Ovary (tissue), 9 donors: ENCODE measurements around the gene UGGT2. TPM values are rescaled to one million over a fixed set of nuclear protein-coding genes. Genes with fewer than 3 reads are reported as not detected.

Source experiments
- DNase-seq, 5 donors: peaks; one replicate each; pipeline ENCODE4 v3.0.0-alpha.2; 2019 to 2020
- H3K27ac ChIP-seq, 2 donors: fragments of 200-600 bp; one replicate each; pipeline versions ENCODE4 v1.5.1 to v1.8.0; 2019 to 2022
- H3K27me3 ChIP-seq: fragments of 200-600 bp; one replicate; pipeline ENCODE4 v1.8.0; 2022
- H3K36me3 ChIP-seq: fragments of 200-600 bp; sonication (generic); one replicate; pipeline ENCODE4 v1.5.1; 2019
- H3K4me1 ChIP-seq: one replicate; pipeline ENCODE4 v1.8.1; 2013; ENCODE audit warnings: mild to moderate bottlenecking, moderate library complexity; ENCODE audit not compliant: insufficient read depth
- H3K4me3 ChIP-seq: fragments of 200-600 bp; sonication (generic); one replicate; pipeline ENCODE4 v1.5.1; 2017
- H3K9me3 ChIP-seq, 2 donors: fragments of 200-600 bp in 1 of 2; sonication (generic) in 1 of 2; one replicate each; pipeline versions ENCODE4 v1.5.1 to v1.8.1; 2013 to 2019; ENCODE audit warnings: mild to moderate bottlenecking in 1 of 2, moderate library complexity in 1 of 2
- CTCF ChIP-seq, 3 donors: fragments of 450-650 bp in 2 of 3; fragments of 200-600 bp in 1 of 3; IDR thresholded peaks; one replicate each; pipeline versions ENCODE4 v1.5.1 to v1.8.0; 2016 to 2022; ENCODE audit warnings: antibody characterized with exemption in 3 of 3, mild to moderate bottlenecking in 1 of 3
- EP300 ChIP-seq: sonication (generic); formaldehyde crosslinking; IDR thresholded peaks from one replicate; pipeline ENCODE4 v1.6.1; 2017; ENCODE audit warnings: antibody characterized with exemption
- POLR2A ChIP-seq: fragments of 450-650 bp; IDR thresholded peaks from one replicate; pipeline ENCODE4 v1.6.1; 2017; ENCODE audit warnings: antibody characterized with exemption, mild to moderate bottlenecking, moderate library complexity
- WGBS, 3 donors: extraction: QIAGEN DNeasy Blood & Tissue Kit in 1 of 3; methylation state at CpG; one replicate each; pipeline versions ENCODE4 v1.1.5 to v1.1.7; 2013 to 2017; 5-methylcytosine and 5-hydroxymethylcytosine counted together
- intact Hi-C, 4 donors: fragments of 100-400 bp; cut with DNase I; formaldehyde crosslinking; loops; one replicate each; pipeline versions ENCODE4 v1.11.0 to v1.15.1; 2022 to 2023
- polyA plus RNA-seq, 2 donors: library from polyadenylated mRNA; stranded (reverse); fragments of 200-250 nt in 1 of 2; fragments of 350-450 nt in 1 of 2; fragmentation: Illumina TruSeq in 1 of 2; extraction: RNeasy Lipid Tissue Mini Kit (QIAGEN cat#74804) in 1 of 2; gene quantifications; one replicate each; pipeline ENCODE4 v1.2.3, GENCODE V29; 2013 to 2014
- total RNA-seq, 7 donors: library from RNA; depleted of rRNA in 2 of 7; stranded (reverse); fragments of >200 nt in 2 of 7; fragmentation: NEBNext Ultra II Directional in 3 of 7; extraction: Animal tissue kit (Norgen Biotek cat#: 25700) in 3 of 7; gene quantifications; one replicate each; pipeline versions ENCODE4 v1.1.0 to v1.2.4, GENCODE V29; 2016 to 2023
- donor health status: DM: no; HTN: no; CAD: no; lungs with moderate emphysema.
- donor health status: DM: no; HTN: no; CAD: no.
- donor health status: Bipolar disorder and iron deficiency.
- donor health status: DM: yes; HTN: yes; CAD: no.
- donor health status: DM: no; HTN: no; CAD: no.
- donor health status: DM: yes; HTN: yes; CAD: no.

The UGGT2 gene
- total and polyA plus RNA-seq, 9 donors = 7.7 to 52.6 (median 28.9) TPM

- TF ChIP-seq CTCF (IDR thresholded peaks at IDR 0.05) (no peak), POLR2A (no peak), EP300 (no peak)
- Histone ChIP-seq H3K4me1 (no peaks in the 10 kb centered on the region), H3K9me3 (no peaks in the 10 kb centered on the region), H3K4me3 (no peak overlapping the region), H3K27ac (no peak overlapping the region), H3K36me3 (no peaks in the 10 kb centered on the region), H3K27me3 (no peaks in the 10 kb centered on the region)
- no peak for DNase-seq
- 95 to 96% (median 95%) methylated on average over 5 of the region's 5 CpGs for WGBS, 3 donors
- intact Hi-C loops = no loop called here
Observed at GRCh38 chr13:95822303-95822702, 230.9 kb downstream of the UGGT2 start.

GRCh38 chr13:95814495-95814894, 238.7 kb downstream of the UGGT2 start:
- intact Hi-C loops = no loop called here
- H3K27me3 ChIP-seq = no peaks in the 10 kb centered on the region
- H3K36me3 ChIP-seq = no peaks in the 10 kb centered on the region
- no peak overlapping the region for H3K27ac ChIP-seq
- peaks cover 0 to 4% of the 10 kb centered on the region in 2 donors for H3K9me3 ChIP-seq
- DNase-seq = no peak
- H3K4me3 ChIP-seq = no peak overlapping the region
- no peaks in the 10 kb centered on the region for H3K4me1 ChIP-seq
- WGBS, 3 donors = 94 to 98% (median 97%) methylated on average over 1 of the region's 1 CpG
- TF ChIP-seq POLR2A = no peak
- TF ChIP-seq CTCF (IDR thresholded peaks at IDR 0.05) = no peak
- TF ChIP-seq EP300 = no peak

- DNase-seq = no peak
- H3K27ac ChIP-seq = no peak overlapping the region
- intact Hi-C loops = no loop called here
- no peaks in the 10 kb centered on the region for H3K36me3 ChIP-seq
- no peaks in the 10 kb centered on the region for H3K27me3 ChIP-seq
- TF ChIP-seq EP300 (no peak), CTCF (IDR thresholded peaks at IDR 0.05) (no peak), POLR2A (no peak)
- H3K4me3 ChIP-seq = no peak overlapping the region
- no peaks in the 10 kb centered on the region for H3K4me1 ChIP-seq
- 92 to 96% (median 95%) methylated on average over 3 of the region's 3 CpGs for WGBS, 3 donors
- peaks cover 0 to 4% of the 10 kb centered on the region in 2 donors for H3K9me3 ChIP-seq
Observed at GRCh38 chr13:95813139-95813538, 240.1 kb downstream of the UGGT2 start.

GRCh38 chr13:95809429-95809828, 243.8 kb downstream of the UGGT2 start:
- H3K4me3 ChIP-seq = no peak overlapping the region
- no peaks in the 10 kb centered on the region for H3K27me3 ChIP-seq
- H3K36me3 ChIP-seq = no peaks in the 10 kb centered on the region
- no peaks in the 10 kb centered on the region for H3K9me3 ChIP-seq
- no peaks in the 10 kb centered on the region for H3K4me1 ChIP-seq
- intact Hi-C loops = no loop called here
- H3K27ac ChIP-seq = no peak overlapping the region
- DNase-seq = no peak
- TF ChIP-seq POLR2A = no peak
- no peak for TF ChIP-seq EP300
- TF ChIP-seq CTCF (IDR thresholded peaks at IDR 0.05) = no peak
- WGBS, 3 donors = 89 to 96% (median 93%) methylated on average over 5 of the region's 5 CpGs

GRCh38 chr13:95805921-95806320, 247.3 kb downstream of the UGGT2 start:
- Histone ChIP-seq H3K4me1 (no peaks in the 10 kb centered on the region), H3K4me3 (no peak overlapping the region), H3K27me3 (no peaks in the 10 kb centered on the region), H3K36me3 (no peaks in the 10 kb centered on the region), H3K27ac (no peak overlapping the region), H3K9me3 (no peaks in the 10 kb centered on the region)
- DNase-seq = no peak
- intact Hi-C loops = no loop called here
- TF ChIP-seq CTCF (IDR thresholded peaks at IDR 0.05) = no peak
- no peak for TF ChIP-seq EP300
- TF ChIP-seq POLR2A = no peak
